ENCODE measurements around the gene CHSY1. TPM values are rescaled to one million over a fixed set of nuclear protein-coding genes. Genes with fewer than 3 reads are reported as not detected.
A peak's percentile ranks its signal among the peaks of the same experiment; 100 is the strongest.

The CHSY1 gene
- total RNA-seq, 6 experiments from 2014 or later: 29.2 to 44.2 (median 40.0) TPM

- H3K27me3 Mint-ChIP-seq (ENCODE audit: insufficient read depth): no peaks in the 10 kb centered on the region
- no peaks in the 10 kb centered on the region for H3K9me3 Mint-ChIP-seq
- peak; percentile 63 for DNase-seq
- TF ChIP-seq, protein P1, sequence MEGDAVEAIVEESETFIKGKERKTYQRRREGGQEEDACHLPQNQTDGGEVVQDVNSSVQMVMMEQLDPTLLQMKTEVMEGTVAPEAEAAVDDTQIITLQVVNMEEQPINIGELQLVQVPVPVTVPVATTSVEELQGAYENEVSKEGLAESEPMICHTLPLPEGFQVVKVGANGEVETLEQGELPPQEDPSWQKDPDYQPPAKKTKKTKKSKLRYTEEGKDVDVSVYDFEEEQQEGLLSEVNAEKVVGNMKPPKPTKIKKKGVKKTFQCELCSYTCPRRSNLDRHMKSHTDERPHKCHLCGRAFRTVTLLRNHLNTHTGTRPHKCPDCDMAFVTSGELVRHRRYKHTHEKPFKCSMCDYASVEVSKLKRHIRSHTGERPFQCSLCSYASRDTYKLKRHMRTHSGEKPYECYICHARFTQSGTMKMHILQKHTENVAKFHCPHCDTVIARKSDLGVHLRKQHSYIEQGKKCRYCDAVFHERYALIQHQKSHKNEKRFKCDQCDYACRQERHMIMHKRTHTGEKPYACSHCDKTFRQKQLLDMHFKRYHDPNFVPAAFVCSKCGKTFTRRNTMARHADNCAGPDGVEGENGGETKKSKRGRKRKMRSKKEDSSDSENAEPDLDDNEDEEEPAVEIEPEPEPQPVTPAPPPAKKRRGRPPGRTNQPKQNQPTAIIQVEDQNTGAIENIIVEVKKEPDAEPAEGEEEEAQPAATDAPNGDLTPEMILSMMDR (IDR thresholded peaks at IDR 0.05): no peak
- peak overlapping the region; percentile 96 for H3K27ac Mint-ChIP-seq
- H3K36me3 Mint-ChIP-seq (ENCODE audit: low read depth): peaks cover 17% of the 10 kb centered on the region; the same call in 1 of the 2 replicates
- peaks cover 82% of the 10 kb centered on the region for H3K4me1 Mint-ChIP-seq (ENCODE audit: low read depth)
- peak overlapping the region; percentile 80 for H3K4me3 Mint-ChIP-seq
Measured at GRCh38 chr15:101187820-101188636, 63.8 kb downstream of the CHSY1 start.

- no peaks in the 10 kb centered on the region for H3K9me3 Mint-ChIP-seq
- no peaks in the 10 kb centered on the region for H3K27me3 Mint-ChIP-seq (ENCODE audit: insufficient read depth)
- TF ChIP-seq, protein P1 (IDR thresholded peaks at IDR 0.05): no peak
- no peak for DNase-seq
- no peak overlapping the region; the same call in 1 of the 2 replicates for H3K27ac Mint-ChIP-seq
- H3K36me3 Mint-ChIP-seq (ENCODE audit: low read depth): peaks cover 37% of the 10 kb centered on the region
- H3K4me3 Mint-ChIP-seq: no peak overlapping the region
- peaks cover 82% of the 10 kb centered on the region for H3K4me1 Mint-ChIP-seq (ENCODE audit: low read depth)
Measured at GRCh38 chr15:101185770-101186169, 66.1 kb downstream of the CHSY1 start.

DNA sequence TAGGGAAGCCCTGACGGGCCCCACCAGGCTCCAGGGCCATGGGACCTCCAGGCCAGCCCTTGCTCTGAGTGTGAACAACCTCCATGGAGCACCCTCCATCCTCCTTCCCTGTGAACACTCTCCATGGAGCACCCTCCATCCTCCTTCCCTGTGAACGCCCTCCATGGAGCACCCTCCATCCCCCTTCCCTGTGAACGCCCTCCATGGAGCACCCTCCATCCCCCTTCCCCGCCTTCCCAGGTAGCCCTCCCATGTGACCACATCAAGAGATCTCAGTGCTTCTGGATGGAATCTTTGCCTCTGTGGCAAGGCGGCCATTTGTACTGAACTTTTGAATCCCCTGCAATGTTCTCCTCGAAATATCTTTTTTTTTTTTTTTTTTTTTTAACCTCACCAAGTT lies 66.5 kb downstream of the CHSY1 start:
- TF ChIP-seq, protein P1 (IDR thresholded peaks at IDR 0.05): no peak
- Mint-ChIP-seq H3K27me3 (ENCODE audit: insufficient read depth) (no peaks in the 10 kb centered on the region), H3K27ac (no peak overlapping the region; the same call in 1 of the 2 replicates), H3K9me3 (no peaks in the 10 kb centered on the region), H3K36me3 (ENCODE audit: low read depth) (peaks cover 37% of the 10 kb centered on the region), H3K4me3 (no peak overlapping the region), H3K4me1 (ENCODE audit: low read depth) (peaks cover 82% of the 10 kb centered on the region)
- no peak for DNase-seq

DNA sequence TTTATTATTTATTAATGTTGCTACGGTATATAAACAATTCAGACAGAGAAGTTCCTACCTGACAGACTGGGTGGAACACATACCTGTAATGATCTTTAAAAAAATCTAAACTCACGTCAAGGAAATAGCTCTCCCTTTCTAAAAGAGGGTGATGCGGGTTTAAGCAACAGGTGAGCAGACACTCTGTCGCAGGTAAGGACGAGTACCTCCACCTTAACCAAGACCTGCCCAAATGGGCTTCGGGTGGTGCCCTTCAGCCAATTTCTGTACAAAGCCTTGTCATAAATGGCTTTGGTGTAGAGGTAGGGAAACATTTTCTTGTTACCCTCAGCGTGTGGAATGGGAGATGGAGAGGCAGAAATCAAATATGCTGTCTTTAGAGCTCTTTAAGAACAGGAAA lies 67.0 kb downstream of the CHSY1 start:
- no peak overlapping the region for H3K27ac Mint-ChIP-seq
- peaks cover 82% of the 10 kb centered on the region for H3K4me1 Mint-ChIP-seq (ENCODE audit: low read depth)
- TF ChIP-seq, protein P1 (IDR thresholded peaks at IDR 0.05): no peak
- no peak for DNase-seq
- H3K9me3 Mint-ChIP-seq: no peaks in the 10 kb centered on the region
- peaks cover 37% of the 10 kb centered on the region for H3K36me3 Mint-ChIP-seq (ENCODE audit: low read depth)
- H3K4me3 Mint-ChIP-seq: no peak overlapping the region
- no peaks in the 10 kb centered on the region for H3K27me3 Mint-ChIP-seq (ENCODE audit: insufficient read depth)

GRCh38 chr15:101183931-101184305 lies 67.9 kb downstream of the CHSY1 start:
- H3K9me3 Mint-ChIP-seq: no peaks in the 10 kb centered on the region
- no peaks in the 10 kb centered on the region for H3K27me3 Mint-ChIP-seq (ENCODE audit: insufficient read depth)
- no peak overlapping the region for H3K4me3 Mint-ChIP-seq
- TF ChIP-seq, protein P1 (IDR thresholded peaks at IDR 0.05): no peak
- H3K4me1 Mint-ChIP-seq (ENCODE audit: low read depth): peaks cover 82% of the 10 kb centered on the region
- peaks cover 31% of the 10 kb centered on the region for H3K36me3 Mint-ChIP-seq (ENCODE audit: low read depth)
- H3K27ac Mint-ChIP-seq: peak overlapping the region; percentile 48; the same call in 1 of the 2 replicates
- no peak for DNase-seq

Measured in HFFc6 (cell line).